ENCODE data around the gene TBX20. TPM values are rescaled to one million over a fixed set of nuclear protein-coding genes. Genes with fewer than 3 reads are reported as not detected.
"Not testable (repeated sequence)": the region's sequence is repeated elsewhere in the genome, so short reads cannot be mapped to it uniquely, and the experiment has no call there.

Gene TBX20
- total and polyA plus RNA-seq, 2 experiments from 2014 or later: 2.4 to 14.8 TPM

DNA sequence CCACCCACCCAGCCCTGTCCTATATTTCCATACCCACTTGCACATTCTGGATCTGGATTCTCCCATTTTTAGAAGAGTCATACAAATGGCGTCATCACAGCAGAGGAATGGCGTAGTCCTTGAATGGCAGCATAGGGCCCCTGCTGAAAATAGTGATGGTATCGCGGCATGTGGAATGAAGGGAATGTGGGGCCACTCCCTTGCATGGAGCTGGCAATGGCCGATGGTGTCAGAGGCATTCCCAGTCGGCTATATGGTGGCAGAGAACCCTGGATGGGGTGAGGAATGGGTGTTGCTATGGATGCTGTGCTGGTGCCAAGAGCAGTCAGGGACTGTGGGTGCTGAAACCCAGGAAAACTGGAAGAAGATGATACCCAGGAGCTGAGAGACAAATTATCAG is 51.5 kb downstream of the TBX20 start:
- H4K20me1 ChIP-seq (ENCODE audit: insufficient read depth, poor library complexity, severe bottlenecking); H2AFZ ChIP-seq; H3K4me2 ChIP-seq; H3K79me2 ChIP-seq; H3K27ac ChIP-seq; H3K36me3 ChIP-seq (replicated peaks; ENCODE audit: insufficient read depth, low read depth); H3K9me2 ChIP-seq (replicated peaks; ENCODE audit: insufficient read depth); DNase-seq (ENCODE audit: low spot score); H3K4me3 ChIP-seq; H3K4me1 ChIP-seq (ENCODE audit: insufficient read depth); H3K9me3 ChIP-seq (ENCODE audit: low read depth); H3K27me3 ChIP-seq: not testable (repeated sequence)
- WGBS (ENCODE audit: low lambda C conversion rate, missing lambda C conversion rate): 86% methylated on average over 6 of the region's 6 CpGs

DNA sequence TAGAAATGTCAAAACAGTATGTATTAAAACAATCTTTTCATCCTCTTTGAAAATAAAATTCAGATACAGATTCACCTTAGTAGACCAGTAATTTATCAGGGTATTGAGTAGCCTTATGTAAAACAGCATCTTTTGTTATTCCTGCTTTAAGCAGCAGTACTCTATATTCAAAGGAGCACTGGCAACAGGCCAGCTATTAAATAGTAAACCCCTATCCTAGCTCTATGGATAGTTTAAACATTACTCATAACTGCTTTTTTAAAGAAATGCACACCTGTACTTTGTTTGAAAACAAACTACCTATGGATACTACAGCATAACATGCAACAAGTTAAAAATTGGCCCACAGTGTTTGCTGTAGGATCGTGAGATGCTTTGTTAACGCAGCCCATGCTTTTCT is 53.7 kb downstream of the TBX20 start:
- DNase-seq (ENCODE audit: low spot score); H3K27ac ChIP-seq; H4K20me1 ChIP-seq (ENCODE audit: insufficient read depth, poor library complexity, severe bottlenecking); H2AFZ ChIP-seq; H3K4me2 ChIP-seq; H3K9me2 ChIP-seq (replicated peaks; ENCODE audit: insufficient read depth); H3K9me3 ChIP-seq (ENCODE audit: low read depth); H3K4me3 ChIP-seq; H3K4me1 ChIP-seq (ENCODE audit: insufficient read depth); H3K79me2 ChIP-seq; H3K27me3 ChIP-seq; H3K36me3 ChIP-seq (replicated peaks; ENCODE audit: insufficient read depth, low read depth): not testable (repeated sequence)
- 48% methylated on average over 2 of the region's 2 CpGs for WGBS (ENCODE audit: low lambda C conversion rate, missing lambda C conversion rate)

DNA sequence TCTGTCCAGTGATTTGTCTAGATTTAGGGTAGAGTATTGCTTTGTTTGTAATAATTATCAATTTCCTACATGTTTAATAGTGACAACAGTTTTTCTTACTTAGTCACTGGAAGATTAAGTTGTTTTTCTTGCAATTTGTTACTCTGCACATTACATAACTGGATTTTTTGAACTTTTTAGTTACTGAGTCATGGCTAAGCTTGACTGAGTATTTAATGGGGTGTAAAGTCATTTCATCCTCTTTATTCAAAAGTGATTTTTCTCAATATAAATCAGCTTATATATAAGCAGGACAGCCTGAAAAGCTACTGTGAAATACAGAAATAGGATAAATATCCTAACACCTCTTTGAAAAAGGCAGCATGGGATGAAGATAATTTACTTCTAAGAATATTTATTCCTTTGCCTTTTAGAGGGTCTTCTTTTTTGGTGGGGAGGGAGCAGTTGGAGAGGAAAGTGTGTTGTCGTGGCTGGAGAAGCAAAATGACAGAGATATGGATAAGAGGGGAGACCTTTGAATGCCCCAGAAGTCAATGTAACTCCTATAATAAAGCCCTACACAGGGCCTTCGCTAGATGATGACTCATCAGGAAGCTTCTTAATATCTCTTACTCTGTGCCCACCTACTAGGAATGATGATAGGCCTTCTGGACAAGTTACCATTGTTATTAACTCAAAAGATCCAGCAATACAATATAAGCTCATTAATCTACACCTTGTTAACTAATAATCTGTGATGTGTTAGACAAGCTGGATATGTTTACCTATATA is 55.3 kb downstream of the TBX20 start:
- H3K9me2 ChIP-seq (replicated peaks; ENCODE audit: insufficient read depth); H3K27me3 ChIP-seq; DNase-seq (ENCODE audit: low spot score); H3K4me1 ChIP-seq (ENCODE audit: insufficient read depth); H4K20me1 ChIP-seq (ENCODE audit: insufficient read depth, poor library complexity, severe bottlenecking); H2AFZ ChIP-seq; H3K4me2 ChIP-seq; H3K27ac ChIP-seq; H3K36me3 ChIP-seq (replicated peaks; ENCODE audit: insufficient read depth, low read depth); H3K4me3 ChIP-seq; H3K79me2 ChIP-seq; H3K9me3 ChIP-seq (ENCODE audit: low read depth): not testable (repeated sequence)
- WGBS (ENCODE audit: low lambda C conversion rate, missing lambda C conversion rate): 97% methylated on average over 2 of the region's 2 CpGs

DNA sequence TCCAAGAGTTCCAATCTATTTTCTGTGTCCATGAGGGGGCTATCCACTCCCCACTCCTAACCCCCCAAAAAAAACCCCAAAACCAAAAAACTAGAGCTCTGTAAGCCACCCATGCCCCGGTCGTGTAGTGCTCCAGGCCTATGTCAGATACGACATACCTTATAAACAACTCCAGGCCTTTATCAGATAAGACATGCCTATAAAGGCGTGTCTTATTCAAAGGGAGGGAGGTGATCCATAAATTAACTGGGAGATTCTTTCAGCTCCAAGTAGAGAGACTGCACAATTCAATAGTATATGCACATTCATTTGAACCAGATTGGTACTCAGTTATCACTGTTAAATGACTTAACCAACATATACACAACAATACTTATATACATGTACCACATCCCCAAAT is 62.3 kb downstream of the TBX20 start:
- not testable (repeated sequence) for H3K36me3 ChIP-seq (replicated peaks; ENCODE audit: insufficient read depth, low read depth); H3K9me3 ChIP-seq (ENCODE audit: low read depth); H3K4me2 ChIP-seq; H3K27ac ChIP-seq; H4K20me1 ChIP-seq (ENCODE audit: insufficient read depth, poor library complexity, severe bottlenecking); H3K4me3 ChIP-seq; H3K4me1 ChIP-seq (ENCODE audit: insufficient read depth); DNase-seq (ENCODE audit: low spot score); H3K79me2 ChIP-seq; H2AFZ ChIP-seq; H3K9me2 ChIP-seq (replicated peaks; ENCODE audit: insufficient read depth)
- H3K27me3 ChIP-seq: peaks cover 15% of the 10 kb centered on the region
- WGBS (ENCODE audit: low lambda C conversion rate, missing lambda C conversion rate): 52% methylated on average over 4 of the region's 4 CpGs

DNA sequence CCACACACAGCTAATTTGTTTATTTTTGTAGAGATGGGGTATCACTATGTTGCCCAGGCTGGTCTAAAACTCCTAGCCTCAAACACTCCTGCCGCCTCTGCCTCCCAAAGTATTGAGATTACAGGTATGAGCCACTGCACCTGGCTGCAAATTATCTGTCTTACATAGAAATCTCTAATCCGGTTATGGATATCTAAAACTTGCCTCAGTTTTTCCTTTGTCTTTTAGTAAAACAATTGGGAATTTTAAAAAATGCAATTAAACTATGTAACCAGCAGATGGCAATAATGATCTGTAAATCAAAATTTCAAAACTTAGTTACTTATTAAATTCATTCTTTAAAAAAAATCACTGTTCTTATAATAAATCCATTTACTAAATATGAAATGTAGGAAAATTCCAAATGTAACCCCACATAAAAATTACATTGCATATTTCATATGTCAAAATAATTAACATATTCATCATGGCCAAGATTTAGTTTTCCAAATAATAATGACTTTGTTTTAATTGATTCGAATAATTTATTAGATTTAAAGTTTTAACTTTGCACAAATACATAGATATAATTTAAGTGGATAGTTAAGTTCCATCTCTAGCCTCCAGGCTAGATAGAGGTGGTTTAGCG is 63.6 kb downstream of the TBX20 start:
- not testable (repeated sequence) for H3K4me2 ChIP-seq; H3K9me3 ChIP-seq (ENCODE audit: low read depth); H3K4me3 ChIP-seq; H3K9me2 ChIP-seq (replicated peaks; ENCODE audit: insufficient read depth); H4K20me1 ChIP-seq (ENCODE audit: insufficient read depth, poor library complexity, severe bottlenecking); H3K79me2 ChIP-seq; DNase-seq (ENCODE audit: low spot score); H3K36me3 ChIP-seq (replicated peaks; ENCODE audit: insufficient read depth, low read depth); H3K4me1 ChIP-seq (ENCODE audit: insufficient read depth); H3K27ac ChIP-seq; H2AFZ ChIP-seq
- TF ChIP-seq, protein P1, sequence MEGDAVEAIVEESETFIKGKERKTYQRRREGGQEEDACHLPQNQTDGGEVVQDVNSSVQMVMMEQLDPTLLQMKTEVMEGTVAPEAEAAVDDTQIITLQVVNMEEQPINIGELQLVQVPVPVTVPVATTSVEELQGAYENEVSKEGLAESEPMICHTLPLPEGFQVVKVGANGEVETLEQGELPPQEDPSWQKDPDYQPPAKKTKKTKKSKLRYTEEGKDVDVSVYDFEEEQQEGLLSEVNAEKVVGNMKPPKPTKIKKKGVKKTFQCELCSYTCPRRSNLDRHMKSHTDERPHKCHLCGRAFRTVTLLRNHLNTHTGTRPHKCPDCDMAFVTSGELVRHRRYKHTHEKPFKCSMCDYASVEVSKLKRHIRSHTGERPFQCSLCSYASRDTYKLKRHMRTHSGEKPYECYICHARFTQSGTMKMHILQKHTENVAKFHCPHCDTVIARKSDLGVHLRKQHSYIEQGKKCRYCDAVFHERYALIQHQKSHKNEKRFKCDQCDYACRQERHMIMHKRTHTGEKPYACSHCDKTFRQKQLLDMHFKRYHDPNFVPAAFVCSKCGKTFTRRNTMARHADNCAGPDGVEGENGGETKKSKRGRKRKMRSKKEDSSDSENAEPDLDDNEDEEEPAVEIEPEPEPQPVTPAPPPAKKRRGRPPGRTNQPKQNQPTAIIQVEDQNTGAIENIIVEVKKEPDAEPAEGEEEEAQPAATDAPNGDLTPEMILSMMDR (IDR thresholded peaks at IDR 0.05; ENCODE audit: poor library complexity): peak; percentile 19
- 57% methylated on average over 4 of the region's 4 CpGs for WGBS (ENCODE audit: low lambda C conversion rate, missing lambda C conversion rate)
- H3K27me3 ChIP-seq: peaks cover 26% of the 10 kb centered on the region

DNA sequence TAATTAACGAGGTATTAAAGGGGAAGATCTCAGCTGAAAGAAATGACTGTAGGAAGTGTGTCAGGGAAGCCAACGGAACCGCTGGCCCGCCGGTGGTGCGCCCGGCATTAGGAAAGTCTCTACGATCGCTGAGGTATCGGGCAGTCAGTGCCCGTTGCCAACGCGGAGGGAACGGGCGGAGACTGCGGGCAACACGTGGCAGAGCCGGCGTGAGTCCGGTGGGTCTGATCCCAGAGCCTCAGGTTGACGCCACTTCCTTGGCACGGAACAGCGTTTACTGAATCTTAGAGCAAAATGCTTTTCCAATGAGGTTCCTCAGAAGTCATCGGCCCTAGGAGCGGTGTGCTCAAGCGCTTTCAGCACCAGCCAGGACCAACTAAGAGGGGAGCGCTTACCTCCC is 67.1 kb downstream of the TBX20 start:
- H3K79me2 ChIP-seq; H3K36me3 ChIP-seq (replicated peaks; ENCODE audit: insufficient read depth, low read depth); H3K4me1 ChIP-seq (ENCODE audit: insufficient read depth); H4K20me1 ChIP-seq (ENCODE audit: insufficient read depth, poor library complexity, severe bottlenecking); H3K9me2 ChIP-seq (replicated peaks; ENCODE audit: insufficient read depth); H3K9me3 ChIP-seq (ENCODE audit: low read depth); H3K27ac ChIP-seq: not testable (repeated sequence)
- H3K27me3 ChIP-seq: peaks cover 32% of the 10 kb centered on the region
- DNase-seq (ENCODE audit: low spot score): peak; percentile 27
- WGBS (ENCODE audit: low lambda C conversion rate, missing lambda C conversion rate): under 1% methylated on average over 27 of the region's 27 CpGs
- peak overlapping the region; percentile 52 for H3K4me3 ChIP-seq
- peak overlapping the region; percentile 99 for H3K4me2 ChIP-seq
- H2AFZ ChIP-seq: peak overlapping the region; percentile 82

Data from hepatocyte (in vitro differentiated cells).